ENCODE data around the gene FOXP1. TPM values are rescaled to one million over a fixed set of nuclear protein-coding genes. Genes with fewer than 3 reads are reported as not detected.

Gene FOXP1
- total and polyA plus RNA-seq, 2 of the 13 experiments (the other 11 are each of a cell fraction or from before 2014, with no cell fraction given), result 40.4 to 59.0 TPM

- no peak for TF ChIP-seq PRDM10 (CRISPR knock-in tag; IDR thresholded peaks at IDR 0.05; ENCODE audit: low read depth)
- TF ChIP-seq RBM22 (optimal IDR thresholded peaks at IDR 0.05; ENCODE audit: low read length), result no peak
- no peak for TF ChIP-seq MXD4 (CRISPR knock-in tag; IDR thresholded peaks at IDR 0.05)
- no peak for TF ChIP-seq GMEB1 (CRISPR knock-in tag; IDR thresholded peaks at IDR 0.05; ENCODE audit: borderline replicate concordance)
- no peak for TF ChIP-seq SMARCE1 (IDR thresholded peaks at IDR 0.05; ENCODE audit: borderline replicate concordance)
- TF ChIP-seq ZNF580 (CRISPR knock-in tag; IDR thresholded peaks at IDR 0.05; ENCODE audit: borderline replicate concordance, low read depth), result no peak
- no peak for TF ChIP-seq TEAD2 (CRISPR knock-in tag; IDR thresholded peaks at IDR 0.05)
- TF ChIP-seq ARID3A (IDR thresholded peaks at IDR 0.05; ENCODE audit: low read depth, low read length), result peak; percentile 87
- no peak for TF ChIP-seq SATB2 (CRISPR knock-in tag; IDR thresholded peaks at IDR 0.05)
- TF ChIP-seq MED1 (CRISPR knock-in tag; IDR thresholded peaks at IDR 0.05), result peak; percentile 73
- no peak for TF ChIP-seq ARHGAP35 (CRISPR knock-in tag; IDR thresholded peaks at IDR 0.05; ENCODE audit: borderline replicate concordance)
- TF ChIP-seq ETV6 (CRISPR knock-in tag; conservative IDR thresholded peaks at IDR 0.05), result no peak
- no peak for TF ChIP-seq JUND (CRISPR knock-in tag; IDR thresholded peaks at IDR 0.05)
- TF ChIP-seq ZNF710 (CRISPR knock-in tag; IDR thresholded peaks at IDR 0.05; ENCODE audit: borderline replicate concordance), result peak; percentile 54; the same call in 1 of the 2 replicates
- TF ChIP-seq ZNF570 (CRISPR knock-in tag; IDR thresholded peaks at IDR 0.05; ENCODE audit: borderline replicate concordance), result no peak
- TF ChIP-seq ZNF883 (CRISPR knock-in tag; IDR thresholded peaks at IDR 0.05; ENCODE audit: not compliant biosample characterization), result no peak
- no peak for TF ChIP-seq ZNF296 (CRISPR knock-in tag; conservative IDR thresholded peaks at IDR 0.05)
- peak; percentile 48; the same call in 1 of the 2 replicates for TF ChIP-seq FOXK1 (CRISPR knock-in tag; IDR thresholded peaks at IDR 0.05; ENCODE audit: borderline replicate concordance, low read depth)
- no peak for TF ChIP-seq ARNTL (CRISPR knock-in tag; IDR thresholded peaks at IDR 0.05)
Observed at GRCh38 chr3:71579935-71580406, 3.6 kb downstream of the FOXP1 start (continued).
